Measurements from ENCODE around the gene PTPRU. TPM values are rescaled to one million over a fixed set of nuclear protein-coding genes. Genes with fewer than 3 reads are reported as not detected.

PTPRU gene
- total RNA-seq, 1 donor from 2014 or later: 32.7 TPM

- H3K27me3 ChIP-seq: no peaks in the 10 kb centered on the region
- TF ChIP-seq, protein P1, sequence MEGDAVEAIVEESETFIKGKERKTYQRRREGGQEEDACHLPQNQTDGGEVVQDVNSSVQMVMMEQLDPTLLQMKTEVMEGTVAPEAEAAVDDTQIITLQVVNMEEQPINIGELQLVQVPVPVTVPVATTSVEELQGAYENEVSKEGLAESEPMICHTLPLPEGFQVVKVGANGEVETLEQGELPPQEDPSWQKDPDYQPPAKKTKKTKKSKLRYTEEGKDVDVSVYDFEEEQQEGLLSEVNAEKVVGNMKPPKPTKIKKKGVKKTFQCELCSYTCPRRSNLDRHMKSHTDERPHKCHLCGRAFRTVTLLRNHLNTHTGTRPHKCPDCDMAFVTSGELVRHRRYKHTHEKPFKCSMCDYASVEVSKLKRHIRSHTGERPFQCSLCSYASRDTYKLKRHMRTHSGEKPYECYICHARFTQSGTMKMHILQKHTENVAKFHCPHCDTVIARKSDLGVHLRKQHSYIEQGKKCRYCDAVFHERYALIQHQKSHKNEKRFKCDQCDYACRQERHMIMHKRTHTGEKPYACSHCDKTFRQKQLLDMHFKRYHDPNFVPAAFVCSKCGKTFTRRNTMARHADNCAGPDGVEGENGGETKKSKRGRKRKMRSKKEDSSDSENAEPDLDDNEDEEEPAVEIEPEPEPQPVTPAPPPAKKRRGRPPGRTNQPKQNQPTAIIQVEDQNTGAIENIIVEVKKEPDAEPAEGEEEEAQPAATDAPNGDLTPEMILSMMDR (IDR thresholded peaks at IDR 0.05): no peak
- no peaks in the 10 kb centered on the region for H3K9me3 ChIP-seq
- H3K4me1 ChIP-seq: no peaks in the 10 kb centered on the region
- no peak overlapping the region for H3K27ac ChIP-seq
- intact Hi-C loops (cut with DNase I): no loop called here
- DNase-seq (ENCODE audit: low spot score in 2 of 2): no peak
- no peak overlapping the region for H3K4me3 ChIP-seq
- peaks cover 27 to 68% of the 10 kb centered on the region in 2 donors for H3K36me3 ChIP-seq
Observed at GRCh38 chr1:29317063-29317915, 81.0 kb downstream of the PTPRU start.

GRCh38 chr1:29317916-29318530 lies 81.7 kb downstream of the PTPRU start:
- no peaks in the 10 kb centered on the region for H3K9me3 ChIP-seq
- H3K27me3 ChIP-seq: no peaks in the 10 kb centered on the region
- peaks cover 27 to 66% of the 10 kb centered on the region in 2 donors for H3K36me3 ChIP-seq
- H3K4me1 ChIP-seq: no peaks in the 10 kb centered on the region
- TF ChIP-seq, protein P1 (IDR thresholded peaks at IDR 0.05): no peak
- H3K27ac ChIP-seq: no peak overlapping the region
- intact Hi-C loops (cut with DNase I): no loop called here
- no peak overlapping the region for H3K4me3 ChIP-seq
- no peak for DNase-seq (ENCODE audit: low spot score in 2 of 2)

GRCh38 chr1:29318724-29319123 lies 82.4 kb downstream of the PTPRU start:
- Histone ChIP-seq H3K9me3 (no peaks in the 10 kb centered on the region), H3K27ac (no peak overlapping the region), H3K27me3 (no peaks in the 10 kb centered on the region), H3K36me3 (peaks cover 27 to 62% of the 10 kb centered on the region in 2 donors), H3K4me3 (no peak overlapping the region), H3K4me1 (no peaks in the 10 kb centered on the region)
- TF ChIP-seq, protein P1 (IDR thresholded peaks at IDR 0.05): no peak
- no peak for DNase-seq (ENCODE audit: low spot score in 2 of 2)
- intact Hi-C loops (cut with DNase I): no loop called here

DNA sequence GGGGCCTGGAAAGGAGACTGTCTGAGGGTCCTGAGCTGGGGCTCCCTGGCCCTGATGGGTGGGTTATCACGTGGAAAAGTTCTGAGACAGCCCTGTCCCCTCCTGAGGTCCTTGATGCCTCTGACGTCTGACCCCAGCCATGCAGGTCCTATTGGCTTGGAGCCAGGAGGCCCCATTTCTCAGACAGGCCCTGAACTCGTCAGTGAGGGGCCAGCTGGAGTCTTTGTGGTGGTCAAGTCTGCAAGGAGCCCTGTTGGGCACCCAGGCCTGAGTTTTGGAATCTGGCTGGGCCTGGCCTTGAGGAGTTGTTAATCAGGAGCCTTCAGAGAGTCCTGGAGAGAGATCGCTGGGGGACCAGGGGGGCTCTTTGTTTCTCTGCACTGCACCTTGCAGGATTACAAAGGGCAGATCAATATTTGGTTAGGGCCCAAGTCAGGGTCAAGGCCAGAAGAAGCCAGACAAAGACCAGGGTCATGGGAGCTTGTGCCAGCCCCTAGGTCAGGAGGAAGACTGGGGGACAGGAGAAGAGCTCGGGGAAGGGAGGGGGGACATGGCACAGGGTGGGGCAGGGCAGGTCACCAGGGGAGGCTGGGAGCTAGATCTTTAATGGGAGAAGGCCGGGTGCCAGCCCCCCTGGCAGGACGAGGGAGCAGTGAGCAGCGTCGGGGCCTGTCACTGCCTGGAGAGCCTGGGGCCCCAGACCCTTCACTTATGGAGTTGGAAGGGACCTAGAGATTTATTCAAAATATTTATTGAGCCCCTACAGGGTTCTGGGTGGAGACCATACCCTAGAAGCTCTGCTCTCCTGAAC lies 83.2 kb downstream of the PTPRU start:
- no peak for DNase-seq (ENCODE audit: low spot score in 2 of 2)
- no peaks in the 10 kb centered on the region for H3K27me3 ChIP-seq
- H3K27ac ChIP-seq: no peak overlapping the region
- peaks cover 27 to 55% of the 10 kb centered on the region in 2 donors for H3K36me3 ChIP-seq
- TF ChIP-seq, protein P1 (IDR thresholded peaks at IDR 0.05): no peak
- intact Hi-C loops (cut with DNase I): no loop called here
- H3K4me1 ChIP-seq: no peaks in the 10 kb centered on the region
- no peaks in the 10 kb centered on the region for H3K9me3 ChIP-seq
- no peak overlapping the region for H3K4me3 ChIP-seq

GRCh38 chr1:29320156-29320940 lies 84.0 kb downstream of the PTPRU start:
- Histone ChIP-seq H3K36me3 (peaks cover 21 to 52% of the 10 kb centered on the region in 2 donors), H3K27me3 (no peaks in the 10 kb centered on the region), H3K4me3 (no peak overlapping the region), H3K4me1 (no peaks in the 10 kb centered on the region), H3K27ac (no peak overlapping the region), H3K9me3 (no peaks in the 10 kb centered on the region)
- intact Hi-C loops (cut with DNase I): no loop called here
- DNase-seq (ENCODE audit: low spot score in 2 of 2): no peak
- TF ChIP-seq, protein P1 (IDR thresholded peaks at IDR 0.05): no peak
